ENCODE results near the gene CMTM1.
"Not testable (repeated sequence)": the region's sequence is repeated elsewhere in the genome, so short reads cannot be mapped to it uniquely, and the experiment has no call there.

Gene CMTM1

DNA sequence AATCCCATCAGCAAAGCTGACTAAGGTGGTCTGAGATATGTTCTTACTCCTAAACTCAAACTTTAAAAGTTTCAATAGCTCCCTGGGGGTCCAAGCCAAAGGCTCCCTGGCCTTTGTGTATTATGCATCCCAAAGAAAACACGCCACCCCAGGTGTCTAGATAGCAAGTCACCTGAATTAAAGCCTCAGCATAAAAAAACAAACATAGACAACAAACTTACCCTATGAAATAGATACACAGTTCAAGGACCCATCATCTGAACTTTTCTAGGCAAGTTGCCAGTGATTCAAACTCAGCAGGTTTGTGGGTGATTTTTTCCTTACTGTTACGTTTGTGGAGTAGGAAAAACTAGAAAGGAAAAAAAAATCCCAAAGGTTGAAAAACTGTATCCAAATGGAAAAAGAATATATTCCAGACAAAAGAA lies 50.8 kb downstream of the CMTM1 start:
- no peak for DNase-seq

- no peak for DNase-seq
Observed at GRCh38 chr16:66617728-66618127, 51.5 kb downstream of the CMTM1 start.

DNA sequence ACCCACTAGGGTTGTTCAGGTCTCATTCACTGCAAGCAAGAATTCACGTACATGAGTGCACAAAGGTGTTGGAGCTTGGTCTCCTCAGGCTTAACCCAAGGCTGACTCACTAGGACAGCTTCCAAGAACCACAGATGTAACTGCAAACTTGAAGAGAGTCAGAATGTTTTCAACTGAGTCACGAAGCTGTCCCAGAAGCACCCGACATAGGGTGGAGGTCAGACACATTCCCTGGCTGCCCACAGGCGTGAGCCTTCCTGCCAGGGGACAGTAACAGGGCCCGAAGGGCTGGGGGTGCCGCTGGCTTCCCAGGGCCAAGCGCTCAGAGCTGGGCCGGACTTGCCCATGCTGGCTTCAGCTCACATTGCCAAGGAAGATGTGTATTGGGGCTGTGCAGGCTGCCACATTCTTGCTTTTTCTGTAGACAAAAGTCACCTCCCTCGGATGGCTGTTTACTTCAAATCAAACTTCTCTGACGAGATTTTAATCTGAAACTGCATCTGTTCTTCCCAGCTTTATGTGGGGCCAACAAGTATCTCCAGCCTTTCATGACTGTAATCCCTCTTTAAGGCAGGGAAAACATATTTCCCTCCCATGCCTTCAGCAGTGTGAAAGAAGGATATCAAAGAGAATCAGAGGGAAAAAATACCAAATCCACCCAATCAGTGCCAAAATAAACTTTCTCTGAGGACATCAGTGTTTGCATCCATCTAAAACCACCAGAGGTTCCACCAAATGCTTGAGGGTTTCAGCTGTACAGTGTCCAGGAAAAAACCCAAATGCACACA lies 52.5 kb downstream of the CMTM1 start:
- peak; percentile 96 for DNase-seq

GRCh38 chr16:66619534-66620428 lies 53.5 kb downstream of the CMTM1 start:
- peak; percentile 90 for DNase-seq

- DNase-seq, result peak; percentile 20
Observed at GRCh38 chr16:66620429-66620795, 54.2 kb downstream of the CMTM1 start.

DNA sequence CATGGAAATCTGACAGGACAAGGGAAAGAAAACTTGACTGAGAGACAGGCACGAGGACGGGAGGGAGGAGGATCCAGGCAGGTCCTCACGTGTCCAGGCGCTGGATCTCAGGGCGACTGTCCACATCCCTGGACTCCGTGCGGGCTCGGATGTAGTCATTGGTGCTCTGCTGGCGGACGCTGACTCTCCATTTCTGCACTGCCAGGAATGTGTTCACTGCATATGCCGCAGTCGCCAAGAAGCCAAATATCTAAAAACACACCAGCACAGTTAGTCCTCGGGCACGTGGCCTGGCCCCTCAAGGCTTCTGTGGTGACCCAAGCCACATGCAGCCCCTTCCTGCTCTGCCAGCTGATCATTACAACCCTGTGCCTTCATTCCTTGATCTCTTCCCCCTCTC lies 55.7 kb downstream of the CMTM1 start:
- DNase-seq, result no peak

- DNase-seq, result peak; percentile 14
Observed at GRCh38 chr16:66622863-66623262, 56.6 kb downstream of the CMTM1 start.

DNA sequence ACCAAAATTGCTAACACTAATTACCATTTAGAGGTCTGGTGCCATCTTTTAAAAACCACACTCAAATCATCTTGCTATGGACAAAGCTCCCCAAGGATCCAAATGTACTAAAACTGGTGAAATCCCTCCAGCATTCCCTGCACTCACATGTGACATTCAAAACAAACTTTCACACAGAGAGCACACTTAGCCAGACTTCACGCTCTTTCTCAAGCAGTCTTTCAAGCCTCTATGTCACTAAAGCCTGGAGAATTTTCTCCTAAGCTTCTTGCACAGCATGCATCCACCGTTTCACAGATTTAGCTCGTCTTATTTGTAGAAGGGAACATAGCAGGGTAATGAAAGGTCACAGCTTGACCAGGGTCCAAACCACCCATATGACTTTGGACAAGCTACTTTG lies 57.5 kb downstream of the CMTM1 start:
- no peak for DNase-seq

DNA sequence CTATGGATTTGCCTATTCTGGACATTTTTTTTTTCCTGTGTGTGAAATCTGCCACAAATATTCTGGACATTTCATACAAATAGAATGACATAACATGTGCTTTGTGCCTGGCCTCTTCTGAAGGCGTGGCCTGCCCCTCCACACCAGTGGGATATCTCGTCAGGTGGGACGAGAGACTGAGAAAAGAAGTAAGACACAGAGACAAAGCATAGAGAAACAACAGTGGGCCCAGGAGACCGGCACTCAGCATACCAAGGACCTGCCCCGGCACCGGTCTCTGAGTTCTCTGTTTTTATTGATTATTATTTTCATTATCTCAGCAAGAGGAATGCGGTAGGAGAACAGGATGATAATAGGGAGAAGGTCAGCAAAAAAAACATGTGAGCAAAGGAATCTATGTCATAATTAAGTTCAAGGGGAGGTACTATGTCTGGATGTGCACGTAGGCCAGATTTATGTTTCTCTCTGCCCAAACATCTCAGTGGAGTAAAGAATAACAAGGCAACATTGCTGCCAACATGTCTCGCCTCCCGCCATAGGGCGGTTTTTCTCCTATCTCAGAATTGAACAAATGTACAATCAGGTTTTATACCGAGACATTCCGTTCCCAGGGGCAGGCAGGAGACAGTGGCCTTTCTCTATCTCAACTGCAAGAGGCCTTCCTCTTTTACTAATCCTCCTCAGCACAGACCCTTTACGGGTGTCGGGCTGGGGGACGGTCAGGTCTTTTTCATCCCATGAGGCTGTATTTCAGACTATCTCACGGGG lies 61.6 kb downstream of the CMTM1 start:
- not testable (repeated sequence) for DNase-seq

Measured in fibroblast of skin of abdomen (primary cell).